Endothelial cell (in vitro differentiated cells): ENCODE measurements around the gene MYLK2. TPM values are rescaled to one million over a fixed set of nuclear protein-coding genes. Genes with fewer than 3 reads are reported as not detected.
A peak's percentile ranks its signal among the peaks of the same experiment; 100 is the strongest.

ENCODE experiments used
- DNase-seq: peaks from one replicate; pipeline ENCODE4 v3.0.0; 2021; ENCODE audit warnings: low spot score
- H3K27ac Mint-ChIP-seq: one replicate; pipeline ENCODE4 v1.8.0; 2021; ENCODE audit warnings: mixed read lengths, inconsistent platforms; ENCODE audit not compliant: unreplicated experiment
- H3K27me3 Mint-ChIP-seq: one replicate; pipeline ENCODE4 v1.8.0; 2021; ENCODE audit warnings: mild to moderate bottlenecking, moderate library complexity, mixed read lengths, inconsistent platforms; ENCODE audit not compliant: unreplicated experiment
- H3K36me3 Mint-ChIP-seq: one replicate; pipeline ENCODE4 v1.8.0; 2021; ENCODE audit warnings: mild to moderate bottlenecking, low read depth, mixed read lengths, inconsistent platforms; ENCODE audit not compliant: unreplicated experiment
- H3K4me1 Mint-ChIP-seq: one replicate; pipeline ENCODE4 v1.8.0; 2021; ENCODE audit warnings: mild to moderate bottlenecking, mixed read lengths, inconsistent platforms; ENCODE audit not compliant: unreplicated experiment
- H3K4me3 Mint-ChIP-seq: one replicate; pipeline ENCODE4 v1.8.0; 2021; ENCODE audit warnings: mild to moderate bottlenecking, mixed read lengths, inconsistent platforms; ENCODE audit not compliant: unreplicated experiment
- H3K9me3 Mint-ChIP-seq: one replicate; pipeline ENCODE4 v1.8.0; 2021; ENCODE audit warnings: mixed read lengths, inconsistent platforms; ENCODE audit not compliant: unreplicated experiment
- total RNA-seq: library from RNA; stranded (reverse); fragmentation: NEBNext Ultra II Directional; extraction: Animal tissue kit (Norgen Biotek cat#: 25700); gene quantifications from one replicate; pipeline ENCODE4 v1.2.1, GENCODE V29; 2021; ENCODE audit not compliant: unreplicated experiment
- TF ChIP-seq, protein P1 (sequence below): fragments of 200-600 bp; sonication (generic); IDR thresholded peaks from one replicate; pipeline ENCODE4 v1.5.0; 2021; ENCODE audit warnings: antibody characterized with exemption; ENCODE audit not compliant: unreplicated experiment

MYLK2 gene
- total RNA-seq, 1 donor from 2014 or later = 1.7 TPM

DNA sequence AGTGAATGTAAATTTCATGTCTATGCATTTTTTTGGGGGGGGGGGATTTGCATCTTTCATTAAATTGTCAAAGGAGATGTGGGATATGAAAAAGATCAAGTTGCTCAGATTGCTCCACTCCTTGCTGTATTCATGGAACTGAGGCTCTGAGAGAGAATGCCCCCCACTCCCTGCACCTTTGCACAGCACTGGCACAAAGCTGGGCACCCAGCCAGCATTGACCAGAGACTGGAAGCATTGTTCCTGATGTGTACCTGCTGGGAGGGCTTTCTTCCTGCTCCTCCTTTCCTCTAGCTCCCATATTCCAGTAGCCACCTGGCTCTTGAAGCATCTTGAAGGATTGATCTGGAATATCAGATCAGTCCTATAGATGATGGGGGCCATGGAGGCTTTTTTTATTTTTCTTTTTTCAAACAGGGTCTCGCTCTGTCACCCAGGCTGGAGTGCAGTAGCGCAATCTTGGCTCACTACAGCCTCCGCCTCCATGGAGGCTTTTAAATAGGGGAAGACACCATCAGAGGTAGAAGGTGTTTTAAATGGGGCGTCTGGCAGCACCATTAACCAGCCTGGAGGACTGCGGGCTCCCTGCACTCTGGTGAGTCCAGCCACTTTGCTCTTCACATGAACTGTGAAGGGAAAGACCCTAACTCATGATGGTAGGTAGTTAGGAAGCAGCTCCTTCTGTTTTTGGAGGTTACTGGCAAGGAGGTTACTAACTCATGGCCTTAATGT lies 40.3 kb downstream of the MYLK2 start:
- no peak overlapping the region for H3K27ac Mint-ChIP-seq
- peaks cover 8% of the 10 kb centered on the region for H3K4me1 Mint-ChIP-seq
- peaks cover 16% of the 10 kb centered on the region for H3K27me3 Mint-ChIP-seq
- no peak for DNase-seq
- no peak overlapping the region for H3K4me3 Mint-ChIP-seq
- TF ChIP-seq, protein P1, sequence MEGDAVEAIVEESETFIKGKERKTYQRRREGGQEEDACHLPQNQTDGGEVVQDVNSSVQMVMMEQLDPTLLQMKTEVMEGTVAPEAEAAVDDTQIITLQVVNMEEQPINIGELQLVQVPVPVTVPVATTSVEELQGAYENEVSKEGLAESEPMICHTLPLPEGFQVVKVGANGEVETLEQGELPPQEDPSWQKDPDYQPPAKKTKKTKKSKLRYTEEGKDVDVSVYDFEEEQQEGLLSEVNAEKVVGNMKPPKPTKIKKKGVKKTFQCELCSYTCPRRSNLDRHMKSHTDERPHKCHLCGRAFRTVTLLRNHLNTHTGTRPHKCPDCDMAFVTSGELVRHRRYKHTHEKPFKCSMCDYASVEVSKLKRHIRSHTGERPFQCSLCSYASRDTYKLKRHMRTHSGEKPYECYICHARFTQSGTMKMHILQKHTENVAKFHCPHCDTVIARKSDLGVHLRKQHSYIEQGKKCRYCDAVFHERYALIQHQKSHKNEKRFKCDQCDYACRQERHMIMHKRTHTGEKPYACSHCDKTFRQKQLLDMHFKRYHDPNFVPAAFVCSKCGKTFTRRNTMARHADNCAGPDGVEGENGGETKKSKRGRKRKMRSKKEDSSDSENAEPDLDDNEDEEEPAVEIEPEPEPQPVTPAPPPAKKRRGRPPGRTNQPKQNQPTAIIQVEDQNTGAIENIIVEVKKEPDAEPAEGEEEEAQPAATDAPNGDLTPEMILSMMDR = no peak
- peaks cover 4% of the 10 kb centered on the region for H3K36me3 Mint-ChIP-seq
- H3K9me3 Mint-ChIP-seq = no peaks in the 10 kb centered on the region

DNA sequence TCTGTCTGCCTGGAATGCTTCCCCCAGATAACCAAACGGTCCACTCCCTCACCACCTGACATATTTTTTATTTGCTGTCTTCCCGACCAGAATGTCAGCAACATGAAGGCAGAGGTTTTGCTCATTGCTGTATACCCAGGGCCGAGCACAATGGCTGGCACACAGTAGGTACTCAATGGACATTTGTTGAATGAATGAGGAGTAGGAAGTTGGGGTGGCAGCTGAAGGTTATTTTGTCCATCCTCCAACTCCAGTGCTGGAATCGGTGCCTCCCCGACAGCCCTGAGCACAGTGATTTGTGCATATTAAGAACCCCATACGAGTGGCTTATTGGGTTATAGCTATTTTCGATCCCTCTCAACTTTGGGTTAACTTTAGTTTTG lies 40.8 kb downstream of the MYLK2 start:
- Mint-ChIP-seq H3K27ac (no peak overlapping the region), H3K9me3 (no peaks in the 10 kb centered on the region), H3K27me3 (peaks cover 16% of the 10 kb centered on the region), H3K36me3 (peaks cover 4% of the 10 kb centered on the region), H3K4me3 (no peak overlapping the region), H3K4me1 (peaks cover 8% of the 10 kb centered on the region)
- no peak for DNase-seq
- TF ChIP-seq, protein P1 = no peak

DNA sequence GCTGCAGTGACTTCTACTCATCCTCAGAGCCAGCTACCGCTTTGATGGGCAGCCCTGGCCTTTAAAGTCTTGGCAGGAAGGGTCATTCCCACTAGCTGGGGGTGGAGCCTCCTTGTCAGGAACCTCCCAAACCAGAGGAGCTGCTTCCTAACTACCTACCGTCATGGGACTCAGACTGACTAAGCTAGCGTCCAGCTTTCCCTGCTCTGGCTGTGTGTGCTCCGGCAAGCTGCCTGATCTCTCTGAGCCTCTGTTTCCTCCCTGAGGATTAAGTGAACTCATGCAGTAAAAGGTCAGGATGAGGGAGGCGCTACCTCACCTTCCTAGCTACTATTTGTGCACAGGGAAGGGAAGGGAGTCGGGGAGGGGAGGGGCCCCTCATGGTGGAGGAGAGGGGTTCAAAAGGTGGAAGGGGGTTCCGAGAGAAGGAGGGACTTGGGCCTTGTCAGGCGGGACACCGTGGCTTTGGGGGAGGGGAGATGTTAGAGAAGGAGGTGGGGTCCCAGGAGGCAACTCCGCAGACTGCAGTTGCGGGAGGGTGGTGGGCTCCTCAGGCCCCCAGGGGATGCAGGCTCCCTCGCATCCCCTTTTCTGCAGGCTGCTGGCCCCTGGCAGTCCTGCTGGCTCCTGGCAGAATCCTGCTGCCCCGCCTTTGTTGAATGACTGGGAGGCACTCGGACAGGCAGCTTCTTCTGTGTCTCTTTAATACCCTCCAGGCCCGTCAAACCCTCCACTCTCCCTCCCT lies 41.4 kb downstream of the MYLK2 start:
- TF ChIP-seq, protein P1 = no peak
- H3K27ac Mint-ChIP-seq = no peak overlapping the region
- no peaks in the 10 kb centered on the region for H3K9me3 Mint-ChIP-seq
- peaks cover 4% of the 10 kb centered on the region for H3K36me3 Mint-ChIP-seq
- DNase-seq = no peak
- H3K27me3 Mint-ChIP-seq = peaks cover 16% of the 10 kb centered on the region
- H3K4me1 Mint-ChIP-seq = peaks cover 8% of the 10 kb centered on the region
- H3K4me3 Mint-ChIP-seq = peak overlapping the region; percentile 51

DNA sequence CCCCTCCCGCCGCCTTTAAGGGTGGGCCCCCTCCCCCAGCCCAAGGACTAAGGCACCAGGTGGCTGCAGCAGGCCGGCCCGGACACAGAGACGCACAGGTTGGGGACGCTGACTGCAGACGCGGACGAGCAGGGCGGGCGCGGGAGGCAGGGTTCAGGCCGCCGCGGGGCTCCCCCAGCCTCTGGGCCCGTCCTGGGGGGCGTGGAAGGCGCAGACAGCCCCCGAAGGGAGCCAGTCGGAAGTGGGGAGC lies 41.9 kb downstream of the MYLK2 start:
- no peak for DNase-seq
- no peak overlapping the region for H3K27ac Mint-ChIP-seq
- peaks cover 8% of the 10 kb centered on the region for H3K4me1 Mint-ChIP-seq
- H3K36me3 Mint-ChIP-seq = peaks cover 4% of the 10 kb centered on the region
- TF ChIP-seq, protein P1 = no peak
- peaks cover 18% of the 10 kb centered on the region for H3K27me3 Mint-ChIP-seq
- peak overlapping the region; percentile 51 for H3K4me3 Mint-ChIP-seq
- H3K9me3 Mint-ChIP-seq = no peaks in the 10 kb centered on the region
